GM23338 (cell line): Measurements from ENCODE around the gene SFT2D1.

Source experiments
- CTCF ChIP-seq, 2 experiments: fragments of 200-600 bp in 1 of 2; sonication (generic) in 1 of 2; conservative IDR thresholded peaks; 2 replicates each; pipeline versions ENCODE4 v1.5.1 to v1.6.1; 2016 to 2017; ENCODE audit warnings: antibody characterized with exemption in 2 of 2, low read depth in 2 of 2, mild to moderate bottlenecking in 2 of 2, moderate library complexity in 1 of 2
- EZH2 ChIP-seq: fragments of 200-600 bp; sonication (generic); IDR thresholded peaks from one replicate; pipeline ENCODE4 v1.8.0; 2017; ENCODE audit warnings: antibody characterized with exemption, mild to moderate bottlenecking, low read depth; ENCODE audit not compliant: unreplicated experiment
- EZH2phosphoT487 ChIP-seq: fragments of 200-600 bp; sonication (generic); IDR thresholded peaks from one replicate; pipeline ENCODE4 v1.8.1; 2018; ENCODE audit warnings: antibody characterized with exemption; ENCODE audit not compliant: unreplicated experiment
- POLR2AphosphoS5 ChIP-seq: IDR thresholded peaks from 2 replicates; pipeline ENCODE4 v1.6.1; 2016; ENCODE audit warnings: antibody characterized with exemption, low read depth

- TF ChIP-seq CTCF (conservative IDR thresholded peaks at IDR 0.05; ENCODE audit: low read depth in 2 of 2) (no peak), EZH2phosphoT487 (no peak), POLR2AphosphoS5 (no peak), EZH2 (no peak)
Measured at GRCh38 chr6:166365221-166365620, 22.9 kb upstream of the SFT2D1 start.
